GM18507 (cell line): Measurements from ENCODE around the gene MOB2.

ENCODE experiments used
- DNase-seq: peaks from one replicate; pipeline ENCODE4 v3.0.0; 2011; ENCODE audit warnings: low read depth; ENCODE audit not compliant: insufficient read length; ENCODE audit errors: extremely low spot score
- FAIRE-seq: peaks from 2 replicates; lab custom pipeline; 2011; peaks lifted over from hg19 to GRCh38; lab: Jason Lieb, UNC

Gene MOB2

GRCh38 chr11:1507381-1508140 is 21.0 kb upstream of the MOB2 start:
- no peak for FAIRE-seq
- no peak for DNase-seq

- DNase-seq (no peak), FAIRE-seq (no peak)
These were observed 20.4 kb upstream of the MOB2 start for GRCh38 chr11:1506981-1507380.

DNA sequence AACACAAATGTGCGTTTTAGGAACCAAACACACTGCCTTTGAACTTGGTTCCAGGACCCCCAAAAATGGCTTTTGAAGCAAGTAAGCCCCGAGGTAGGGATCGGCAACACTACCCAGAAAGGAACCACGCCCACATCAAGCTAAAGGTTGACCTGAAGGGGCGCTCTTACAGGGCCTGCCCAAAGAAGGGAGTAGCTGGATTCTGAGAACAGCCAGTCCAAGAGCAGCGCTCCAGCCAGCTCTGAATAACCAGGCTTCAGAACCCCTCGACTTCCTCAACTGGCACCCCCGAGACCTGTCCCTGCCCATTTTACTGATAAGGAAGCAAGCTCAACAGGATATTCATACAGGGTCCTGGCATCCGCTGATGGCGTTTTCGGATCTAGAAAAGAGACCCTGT is 18.9 kb upstream of the MOB2 start:
- no peak for DNase-seq
- no peak for FAIRE-seq

DNA sequence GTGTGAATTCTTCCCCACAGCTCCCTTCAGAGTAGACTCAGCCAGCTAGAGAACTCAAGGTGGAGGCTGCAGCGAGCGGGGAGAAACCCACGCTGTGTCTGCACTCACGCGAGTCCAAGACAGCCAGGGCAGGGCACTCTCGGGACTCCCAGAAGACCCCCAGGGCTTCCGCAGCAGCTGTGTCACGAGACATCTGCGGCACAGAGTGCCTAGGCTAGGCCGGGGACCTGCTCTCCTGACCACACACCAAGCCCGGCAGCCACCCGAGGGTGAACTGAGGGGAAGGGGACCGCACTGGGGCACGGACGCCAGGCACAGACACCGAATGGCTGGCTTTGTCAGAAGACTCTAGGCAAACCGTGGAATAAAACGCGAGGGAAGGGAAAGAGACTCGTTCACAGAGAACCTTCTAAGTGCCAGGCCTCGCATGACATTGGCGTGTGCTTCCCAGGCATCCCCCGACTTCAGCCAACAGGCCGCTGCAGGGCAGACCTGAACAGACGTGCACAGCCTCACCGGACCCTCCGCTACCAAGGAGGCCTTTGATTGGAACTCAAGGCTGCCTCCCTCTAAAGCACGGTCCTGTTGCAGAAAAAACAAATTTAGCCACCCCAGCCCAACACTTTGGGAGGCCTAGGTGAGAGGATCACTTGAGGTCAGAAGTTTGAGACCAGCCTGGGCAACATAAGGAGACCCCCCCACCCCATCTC is 18.2 kb upstream of the MOB2 start:
- no peak for FAIRE-seq
- no peak for DNase-seq

GRCh38 chr11:1504138-1504537 is 17.6 kb upstream of the MOB2 start:
- DNase-seq = no peak
- FAIRE-seq = no peak

DNA sequence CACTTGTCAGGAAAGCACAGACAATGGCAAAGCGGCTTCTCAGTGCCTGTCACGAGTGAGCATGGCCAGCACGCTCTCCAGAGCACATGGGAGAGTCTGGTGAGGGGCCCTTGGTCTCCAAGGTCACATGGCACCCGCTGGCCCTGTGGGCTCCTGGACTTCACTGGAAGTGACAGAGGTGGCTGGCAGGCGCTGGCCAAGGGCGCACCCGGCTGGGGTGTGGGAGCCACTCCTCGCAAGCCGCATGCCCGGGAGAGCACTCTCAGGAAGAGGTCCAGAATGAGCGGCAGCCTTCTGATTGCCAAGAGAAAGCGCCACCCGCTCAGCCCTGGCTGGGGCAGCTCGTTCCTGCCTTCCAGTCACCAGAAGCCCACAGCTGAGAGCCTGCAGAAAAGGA is 17.1 kb upstream of the MOB2 start:
- FAIRE-seq (no peak), DNase-seq (no peak)

DNA sequence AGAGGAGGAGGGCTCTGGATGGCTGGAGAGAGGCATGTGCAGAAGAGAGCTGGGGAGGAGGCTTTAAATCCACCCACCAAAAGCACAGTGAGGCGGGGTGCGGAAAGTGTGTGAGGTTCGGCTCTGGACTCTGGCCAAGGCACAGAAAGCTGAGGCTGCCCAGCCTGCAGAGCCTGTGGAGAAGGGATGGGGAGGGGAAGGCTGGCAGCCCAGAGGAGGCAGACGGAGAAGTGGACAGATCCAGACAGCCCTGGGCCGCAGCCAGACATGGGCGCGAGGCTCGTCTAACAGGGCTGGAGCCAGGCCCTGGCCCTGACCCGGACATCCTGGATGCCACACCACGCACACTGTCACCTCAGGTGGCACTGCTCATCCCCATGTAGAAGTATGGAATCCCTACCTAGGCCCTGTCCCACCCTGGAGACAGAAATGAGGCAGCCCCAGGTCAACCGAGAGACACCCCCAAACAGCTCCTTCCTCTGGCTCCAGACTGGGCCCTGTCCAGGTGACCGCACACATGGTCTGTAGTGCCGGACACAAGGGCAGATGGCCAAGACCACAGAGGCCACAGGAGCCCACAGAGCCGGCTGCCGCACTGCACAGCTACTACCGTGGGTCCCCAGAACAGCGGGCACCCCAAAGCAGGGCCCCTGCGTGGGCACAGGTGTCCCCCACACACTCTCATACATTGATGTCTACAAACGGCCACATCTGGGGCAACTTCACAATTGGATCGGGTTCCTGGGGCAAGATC is 16.6 kb upstream of the MOB2 start:
- DNase-seq (no peak), FAIRE-seq (no peak)

DNA sequence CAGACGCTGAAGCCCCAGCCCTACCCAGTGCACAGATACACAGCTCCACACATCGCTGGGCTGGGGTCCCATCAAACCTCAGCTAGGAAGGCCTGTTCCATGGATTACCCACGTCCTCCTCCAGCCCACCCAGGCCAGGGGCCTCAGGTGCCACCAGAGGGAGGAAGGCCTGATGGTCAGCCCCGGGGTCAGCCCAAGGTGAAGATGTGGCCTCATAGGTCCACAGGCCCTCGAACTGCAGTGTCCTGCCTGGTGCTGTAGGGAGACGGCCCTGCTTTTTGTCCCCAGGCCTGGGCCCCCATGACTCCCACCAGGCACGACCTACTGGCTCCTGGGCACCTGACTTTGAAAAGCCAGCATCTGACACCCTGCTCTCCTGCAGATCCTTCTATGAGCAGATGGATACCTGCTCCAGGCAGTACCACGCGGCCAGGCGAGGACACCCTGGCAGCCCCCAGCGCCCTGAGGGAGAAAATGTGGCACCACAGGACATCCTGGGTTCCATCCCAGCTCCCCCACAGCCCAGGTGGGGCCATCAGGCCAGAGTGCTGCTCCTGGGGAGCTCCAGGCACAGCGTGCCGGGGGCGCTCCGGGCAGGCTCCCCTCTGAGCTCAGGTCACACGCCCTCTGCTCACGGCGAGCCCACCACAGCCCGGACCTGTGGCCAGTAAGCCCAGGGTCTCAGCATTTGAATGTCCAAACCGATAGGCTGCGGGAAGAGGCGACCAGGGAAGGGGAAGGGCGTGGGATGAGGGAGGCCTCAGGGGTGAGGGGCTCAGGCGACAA is 15.8 kb upstream of the MOB2 start:
- DNase-seq (no peak), FAIRE-seq (no peak)

DNA sequence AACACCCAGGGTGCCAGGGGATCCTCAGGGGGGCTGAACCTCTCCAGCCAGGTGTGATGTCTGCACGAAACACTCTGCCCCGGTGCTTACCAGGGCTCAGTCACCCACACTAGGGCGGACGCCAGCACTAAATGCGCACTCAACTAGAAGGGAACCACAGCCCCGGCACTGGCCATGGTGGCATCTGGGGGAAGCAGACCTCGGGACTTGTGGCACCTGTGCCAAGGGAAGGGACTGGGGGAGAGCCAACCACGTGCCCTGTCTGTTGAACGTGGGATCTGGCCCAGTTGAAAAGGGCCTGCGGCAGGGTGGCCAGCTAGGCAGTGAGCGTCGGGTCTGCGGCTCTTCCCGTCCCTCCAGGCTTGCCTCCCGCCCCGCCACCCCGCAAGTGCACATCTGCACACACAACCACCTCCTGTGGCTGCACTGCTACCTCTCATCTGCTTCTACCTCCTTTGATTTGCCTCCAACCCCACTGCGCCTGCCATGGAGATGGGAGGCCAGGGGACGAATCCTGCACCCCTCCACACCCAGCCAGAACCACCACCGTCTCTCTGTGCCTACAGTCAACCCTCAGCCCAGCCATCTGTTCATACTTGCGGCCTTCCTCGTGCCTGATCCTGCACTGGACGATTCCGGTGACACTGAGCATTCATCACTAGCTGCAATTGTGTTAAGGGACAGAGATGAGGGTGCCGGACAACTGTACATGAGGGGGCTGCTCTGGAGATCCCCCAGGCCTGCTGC is 15.0 kb upstream of the MOB2 start:
- FAIRE-seq = no peak
- no peak for DNase-seq

DNA sequence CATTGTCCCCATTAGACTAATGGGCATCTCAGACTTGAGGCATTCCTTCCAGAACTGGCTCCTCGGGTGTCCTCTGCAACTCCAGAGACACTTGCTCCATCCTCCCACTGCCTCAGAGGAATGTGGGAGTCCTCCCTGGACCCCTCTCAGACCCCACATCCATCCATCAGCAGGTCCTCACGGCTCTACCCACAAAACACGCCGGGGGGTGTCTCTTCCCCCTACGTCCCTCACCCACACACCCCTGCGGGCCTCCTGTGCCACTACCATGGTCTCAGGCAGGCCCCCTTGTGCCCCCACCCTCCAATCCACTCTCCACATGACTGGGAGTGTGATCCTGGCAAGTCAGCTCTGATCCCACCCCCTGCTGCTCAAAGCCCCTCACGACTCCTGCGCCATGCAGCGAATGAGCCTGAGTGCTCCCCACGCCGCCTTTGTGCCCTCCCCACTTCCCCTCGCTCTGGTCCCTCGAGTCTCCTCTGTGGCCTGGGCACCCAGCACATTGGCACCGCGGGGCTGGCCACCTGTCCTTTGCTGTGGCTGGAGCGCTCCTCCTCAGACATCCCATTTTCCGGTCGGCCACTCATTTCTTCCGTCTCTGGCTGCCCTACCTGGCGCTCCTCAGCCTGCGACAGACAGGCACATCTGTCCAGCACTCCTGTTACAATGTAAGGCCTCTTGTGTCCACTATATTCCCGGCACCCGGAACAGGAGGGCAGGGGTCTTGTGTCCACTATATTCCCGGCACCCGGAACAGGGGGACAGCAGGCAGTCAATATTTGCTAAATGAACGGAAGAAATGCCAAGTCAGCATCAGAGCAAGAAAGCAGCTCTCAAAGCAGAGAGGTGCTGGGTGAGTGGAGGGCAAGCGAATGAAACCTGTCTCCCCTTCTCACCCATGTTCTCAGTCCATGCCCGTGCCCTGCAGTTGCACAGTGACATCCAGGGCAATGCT is 14.2 kb upstream of the MOB2 start:
- FAIRE-seq = no peak
- DNase-seq = no peak

GRCh38 chr11:1499899-1500298 is 13.3 kb upstream of the MOB2 start:
- no peak for FAIRE-seq
- no peak for DNase-seq

- DNase-seq (no peak), FAIRE-seq (no peak)
These were observed 12.8 kb upstream of the MOB2 start for GRCh38 chr11:1499261-1499890.

GRCh38 chr11:1498262-1498661 is 11.7 kb upstream of the MOB2 start:
- no peak for DNase-seq
- no peak for FAIRE-seq

DNA sequence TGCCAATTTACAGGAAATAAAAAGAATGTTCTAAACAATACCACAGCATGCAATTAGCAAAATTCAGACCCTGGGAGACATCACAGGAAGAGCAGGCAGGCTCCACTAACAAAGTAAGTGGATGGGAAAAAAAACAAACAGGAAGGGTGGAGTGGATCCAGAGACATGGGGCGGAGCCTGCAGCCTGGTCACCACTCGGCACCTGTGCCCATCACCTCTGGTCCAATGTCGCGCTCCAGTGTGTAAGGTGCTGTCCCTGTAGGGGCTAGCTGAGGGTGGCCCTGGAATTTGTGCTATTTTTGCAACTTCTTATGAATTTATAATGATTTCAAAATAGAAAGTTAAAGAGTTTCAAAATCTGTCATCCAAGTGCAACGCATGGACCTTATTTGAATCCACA is 11.0 kb upstream of the MOB2 start:
- FAIRE-seq = no peak

GRCh38 chr11:1496761-1497095 is 10.1 kb upstream of the MOB2 start:
- DNase-seq = no peak

More for the DNA sequence above, 11.0 kb upstream of the MOB2 start:
- DNase-seq = no peak

DNA sequence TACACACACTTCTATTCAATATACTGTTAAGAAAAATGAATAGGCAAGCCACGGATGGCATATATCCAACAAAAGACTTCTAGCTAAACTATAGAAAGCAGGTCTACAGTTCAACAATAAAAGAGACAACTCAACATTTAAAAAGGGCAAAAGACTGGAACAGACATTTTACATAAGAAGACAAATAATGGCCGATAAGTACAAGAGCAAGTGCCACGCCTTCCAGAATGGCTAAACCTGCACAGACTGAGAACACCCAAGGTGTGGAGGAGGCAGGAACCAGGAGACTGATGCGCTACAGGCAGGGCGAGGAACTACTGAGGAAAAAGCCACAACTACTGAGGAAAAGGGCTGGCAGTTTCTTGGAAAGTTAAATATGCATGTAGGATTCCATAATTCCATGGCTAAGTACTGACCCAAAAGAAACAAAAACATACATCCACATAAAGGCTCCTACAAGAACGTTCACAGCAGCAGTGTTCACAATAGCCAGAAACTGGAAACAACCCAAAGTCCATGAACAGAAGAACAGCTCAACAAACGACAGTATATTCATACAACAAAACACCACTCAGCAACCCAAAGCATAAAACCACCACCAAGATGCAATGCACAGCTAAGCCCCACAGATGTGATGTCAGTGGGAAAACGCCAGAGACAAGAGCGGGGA is 9.6 kb upstream of the MOB2 start:
- FAIRE-seq (no peak), DNase-seq (no peak)

More at GRCh38 chr11:1496761-1497095, 10.1 kb upstream of the MOB2 start:
- FAIRE-seq = no peak

DNA sequence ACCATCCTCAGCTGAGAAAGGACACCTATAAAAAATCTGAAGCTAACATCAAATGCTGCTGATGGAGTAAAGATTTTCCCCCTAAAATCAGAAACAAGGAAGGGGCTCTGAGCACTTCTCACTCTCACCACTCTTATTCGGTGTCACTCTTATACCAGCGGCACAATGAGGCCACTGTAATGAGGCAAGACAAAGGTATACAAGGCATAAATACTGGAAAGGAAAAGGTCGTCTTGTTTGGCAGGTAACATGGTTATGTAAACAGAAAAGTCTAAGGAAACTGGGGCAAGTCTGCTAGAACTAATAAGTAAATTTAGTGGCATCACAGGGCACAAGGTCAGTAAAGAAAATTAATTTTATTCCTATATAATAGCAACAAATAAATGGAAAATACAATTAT is 8.1 kb upstream of the MOB2 start:
- FAIRE-seq = no peak
- DNase-seq = no peak
